Measurements from ENCODE around the gene LRRC61.
"Not testable (repeated sequence)": the region's sequence is repeated elsewhere in the genome, so short reads cannot be mapped to it uniquely, and the experiment has no call there.

GRCh38 chr7:150283608-150284007 is 39.5 kb upstream of the LRRC61 start:
- TF ChIP-seq USF1 (IDR thresholded peaks at IDR 0.05; ENCODE audit: borderline replicate concordance, low read depth); SIN3A (IDR thresholded peaks at IDR 0.05; ENCODE audit: borderline replicate concordance, low read depth, low read length); NRF1 (IDR thresholded peaks at IDR 0.05; ENCODE audit: low read depth, low read length); EP300 (IDR thresholded peaks at IDR 0.05; ENCODE audit: borderline replicate concordance in 1 of 2, low read depth in 1 of 2, low read length in 1 of 2); JUND (IDR thresholded peaks at IDR 0.05); ELF1 (IDR thresholded peaks at IDR 0.05); RFX5 (IDR thresholded peaks at IDR 0.05; ENCODE audit: low read length): not testable (repeated sequence)
- TF ChIP-seq, protein P1, sequence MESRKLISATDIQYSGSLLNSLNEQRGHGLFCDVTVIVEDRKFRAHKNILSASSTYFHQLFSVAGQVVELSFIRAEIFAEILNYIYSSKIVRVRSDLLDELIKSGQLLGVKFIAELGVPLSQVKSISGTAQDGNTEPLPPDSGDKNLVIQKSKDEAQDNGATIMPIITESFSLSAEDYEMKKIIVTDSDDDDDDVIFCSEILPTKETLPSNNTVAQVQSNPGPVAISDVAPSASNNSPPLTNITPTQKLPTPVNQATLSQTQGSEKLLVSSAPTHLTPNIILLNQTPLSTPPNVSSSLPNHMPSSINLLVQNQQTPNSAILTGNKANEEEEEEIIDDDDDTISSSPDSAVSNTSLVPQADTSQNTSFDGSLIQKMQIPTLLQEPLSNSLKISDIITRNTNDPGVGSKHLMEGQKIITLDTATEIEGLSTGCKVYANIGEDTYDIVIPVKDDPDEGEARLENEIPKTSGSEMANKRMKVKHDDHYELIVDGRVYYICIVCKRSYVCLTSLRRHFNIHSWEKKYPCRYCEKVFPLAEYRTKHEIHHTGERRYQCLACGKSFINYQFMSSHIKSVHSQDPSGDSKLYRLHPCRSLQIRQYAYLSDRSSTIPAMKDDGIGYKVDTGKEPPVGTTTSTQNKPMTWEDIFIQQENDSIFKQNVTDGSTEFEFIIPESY (IDR thresholded peaks at IDR 0.05; ENCODE audit: borderline replicate concordance, low read depth): not testable (repeated sequence)
